ENCODE measurements around the gene ZNF19.

DNA sequence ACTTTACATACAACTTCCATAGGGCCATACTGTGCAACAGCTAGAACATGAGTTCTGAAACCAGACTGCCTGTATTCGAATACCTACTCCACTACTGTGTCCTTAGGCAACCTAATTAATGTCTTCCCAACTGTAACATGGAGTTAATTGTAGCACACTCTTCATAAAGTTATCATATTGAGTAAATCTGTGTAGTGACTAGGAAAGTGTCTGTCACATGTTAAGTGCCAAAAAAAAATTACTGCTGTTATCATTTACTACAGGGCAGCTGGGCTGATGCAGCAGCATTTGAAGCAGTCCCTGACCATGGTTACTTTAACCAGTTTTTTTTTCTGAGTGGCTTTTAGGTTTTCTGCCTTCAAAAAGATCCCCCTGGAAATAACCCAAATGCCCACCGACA, 16.2 kb downstream of the ZNF19 start:
- TF ChIP-seq, protein P1, sequence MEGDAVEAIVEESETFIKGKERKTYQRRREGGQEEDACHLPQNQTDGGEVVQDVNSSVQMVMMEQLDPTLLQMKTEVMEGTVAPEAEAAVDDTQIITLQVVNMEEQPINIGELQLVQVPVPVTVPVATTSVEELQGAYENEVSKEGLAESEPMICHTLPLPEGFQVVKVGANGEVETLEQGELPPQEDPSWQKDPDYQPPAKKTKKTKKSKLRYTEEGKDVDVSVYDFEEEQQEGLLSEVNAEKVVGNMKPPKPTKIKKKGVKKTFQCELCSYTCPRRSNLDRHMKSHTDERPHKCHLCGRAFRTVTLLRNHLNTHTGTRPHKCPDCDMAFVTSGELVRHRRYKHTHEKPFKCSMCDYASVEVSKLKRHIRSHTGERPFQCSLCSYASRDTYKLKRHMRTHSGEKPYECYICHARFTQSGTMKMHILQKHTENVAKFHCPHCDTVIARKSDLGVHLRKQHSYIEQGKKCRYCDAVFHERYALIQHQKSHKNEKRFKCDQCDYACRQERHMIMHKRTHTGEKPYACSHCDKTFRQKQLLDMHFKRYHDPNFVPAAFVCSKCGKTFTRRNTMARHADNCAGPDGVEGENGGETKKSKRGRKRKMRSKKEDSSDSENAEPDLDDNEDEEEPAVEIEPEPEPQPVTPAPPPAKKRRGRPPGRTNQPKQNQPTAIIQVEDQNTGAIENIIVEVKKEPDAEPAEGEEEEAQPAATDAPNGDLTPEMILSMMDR (IDR thresholded peaks at IDR 0.05): no peak
- TF ChIP-seq POLR2A (IDR thresholded peaks at IDR 0.05): no peak

Data from right lobe of liver (tissue), 4 donors.